ENCODE data around the gene SORBS1.

DNA sequence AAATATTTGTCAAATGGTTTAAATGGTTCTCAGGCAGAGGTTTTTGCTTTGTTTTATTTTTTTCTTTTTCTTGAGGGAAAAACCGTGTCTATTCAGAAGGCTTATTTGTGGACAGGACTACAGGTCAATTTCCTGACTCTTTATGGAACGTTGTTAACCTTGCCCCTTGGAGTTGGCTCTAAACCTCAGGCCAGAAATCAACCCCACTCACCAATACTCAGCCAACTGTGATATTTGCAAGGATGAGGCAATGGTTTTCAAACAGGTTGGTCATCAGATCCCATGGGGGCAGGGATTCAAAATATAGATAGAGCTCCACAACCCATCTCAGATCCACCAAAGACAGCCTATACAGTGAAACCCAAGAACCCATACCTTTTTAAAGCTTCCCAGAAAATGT lies 280.5 kb downstream of the SORBS1 start:
- TF ChIP-seq MEIS2 (IDR thresholded peaks at IDR 0.05; ENCODE audit: partially characterized antibody), result no peak
- TF ChIP-seq TRIM28 (IDR thresholded peaks at IDR 0.05), result no peak
- TF ChIP-seq, protein P1, sequence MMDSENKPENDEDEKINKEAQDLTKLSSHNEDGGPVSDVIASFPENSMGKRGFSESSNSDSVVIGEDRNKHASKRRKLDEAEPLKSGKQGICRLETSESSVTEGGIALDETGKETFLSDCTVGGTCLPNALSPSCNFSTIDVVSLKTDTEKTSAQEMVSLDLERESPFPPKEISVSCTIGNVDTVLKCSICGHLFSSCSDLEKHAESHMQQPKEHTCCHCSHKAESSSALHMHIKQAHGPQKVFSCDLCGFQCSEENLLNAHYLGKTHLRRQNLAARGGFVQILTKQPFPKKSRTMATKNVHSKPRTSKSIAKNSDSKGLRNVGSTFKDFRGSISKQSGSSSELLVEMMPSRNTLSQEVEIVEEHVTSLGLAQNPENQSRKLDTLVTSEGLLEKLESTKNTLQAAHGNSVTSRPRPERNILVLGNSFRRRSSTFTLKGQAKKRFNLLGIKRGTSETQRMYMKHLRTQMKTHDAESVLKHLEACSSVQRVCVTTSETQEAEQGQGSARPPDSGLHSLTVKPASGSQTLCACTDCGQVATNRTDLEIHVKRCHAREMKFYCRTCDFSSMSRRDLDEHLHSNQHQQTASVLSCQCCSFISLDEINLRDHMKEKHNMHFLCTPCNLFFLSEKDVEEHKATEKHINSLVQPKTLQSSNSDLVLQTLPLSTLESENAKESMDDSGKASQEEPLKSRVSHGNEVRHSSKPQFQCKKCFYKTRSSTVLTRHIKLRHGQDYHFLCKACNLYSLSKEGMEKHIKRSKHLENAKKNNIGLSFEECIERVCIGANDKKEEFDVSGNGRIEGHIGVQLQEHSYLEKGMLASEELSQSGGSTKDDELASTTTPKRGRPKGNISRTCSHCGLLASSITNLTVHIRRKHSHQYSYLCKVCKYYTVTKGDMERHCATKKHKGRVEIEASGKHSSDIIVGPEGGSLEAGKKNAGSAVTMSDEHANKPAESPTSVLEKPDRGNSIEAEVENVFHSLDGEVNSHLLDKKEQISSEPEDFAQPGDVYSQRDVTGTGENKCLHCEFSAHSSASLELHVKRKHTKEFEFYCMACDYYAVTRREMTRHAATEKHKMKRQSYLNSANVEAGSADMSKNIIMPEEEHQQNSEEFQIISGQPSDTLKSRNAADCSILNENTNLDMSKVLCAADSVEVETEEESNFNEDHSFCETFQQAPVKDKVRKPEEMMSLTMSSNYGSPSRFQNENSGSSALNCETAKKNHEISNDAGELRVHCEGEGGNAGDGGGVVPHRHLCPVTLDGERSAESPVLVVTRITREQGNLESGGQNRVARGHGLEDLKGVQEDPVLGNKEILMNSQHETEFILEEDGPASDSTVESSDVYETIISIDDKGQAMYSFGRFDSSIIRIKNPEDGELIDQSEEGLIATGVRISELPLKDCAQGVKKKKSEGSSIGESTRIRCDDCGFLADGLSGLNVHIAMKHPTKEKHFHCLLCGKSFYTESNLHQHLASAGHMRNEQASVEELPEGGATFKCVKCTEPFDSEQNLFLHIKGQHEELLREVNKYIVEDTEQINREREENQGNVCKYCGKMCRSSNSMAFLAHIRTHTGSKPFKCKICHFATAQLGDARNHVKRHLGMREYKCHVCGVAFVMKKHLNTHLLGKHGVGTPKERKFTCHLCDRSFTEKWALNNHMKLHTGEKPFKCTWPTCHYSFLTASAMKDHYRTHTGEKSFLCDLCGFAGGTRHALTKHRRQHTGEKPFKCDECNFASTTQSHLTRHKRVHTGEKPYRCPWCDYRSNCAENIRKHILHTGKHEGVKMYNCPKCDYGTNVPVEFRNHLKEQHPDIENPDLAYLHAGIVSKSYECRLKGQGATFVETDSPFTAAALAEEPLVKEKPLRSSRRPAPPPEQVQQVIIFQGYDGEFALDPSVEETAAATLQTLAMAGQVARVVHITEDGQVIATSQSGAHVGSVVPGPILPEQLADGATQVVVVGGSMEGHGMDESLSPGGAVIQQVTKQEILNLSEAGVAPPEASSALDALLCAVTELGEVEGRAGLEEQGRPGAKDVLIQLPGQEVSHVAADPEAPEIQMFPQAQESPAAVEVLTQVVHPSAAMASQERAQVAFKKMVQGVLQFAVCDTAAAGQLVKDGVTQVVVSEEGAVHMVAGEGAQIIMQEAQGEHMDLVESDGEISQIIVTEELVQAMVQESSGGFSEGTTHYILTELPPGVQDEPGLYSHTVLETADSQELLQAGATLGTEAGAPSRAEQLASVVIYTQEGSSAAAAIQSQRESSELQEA (IDR thresholded peaks at IDR 0.05; ENCODE audit: low read depth), result no peak
